OCI-LY7 (cell line): Measurements from ENCODE around the gene CCT2.

Experiments used
- EZH2phosphoT487 ChIP-seq: fragments of 200-600 bp; sonication (generic); IDR thresholded peaks from 2 replicates; pipeline ENCODE4 v1.6.1; 2018; ENCODE audit warnings: low read depth, borderline replicate concordance, mild to moderate bottlenecking, mixed run types, antibody characterized with exemption, low read length, moderate library complexity, mixed read lengths
- TF ChIP-seq, protein P1 (sequence below): fragments of 200-600 bp; sonication (generic); conservative IDR thresholded peaks from 2 replicates; pipeline ENCODE4 v1.5.1; 2014; ENCODE audit warnings: mild to moderate bottlenecking, antibody characterized with exemption, low read length, moderate library complexity, mixed read lengths

DNA sequence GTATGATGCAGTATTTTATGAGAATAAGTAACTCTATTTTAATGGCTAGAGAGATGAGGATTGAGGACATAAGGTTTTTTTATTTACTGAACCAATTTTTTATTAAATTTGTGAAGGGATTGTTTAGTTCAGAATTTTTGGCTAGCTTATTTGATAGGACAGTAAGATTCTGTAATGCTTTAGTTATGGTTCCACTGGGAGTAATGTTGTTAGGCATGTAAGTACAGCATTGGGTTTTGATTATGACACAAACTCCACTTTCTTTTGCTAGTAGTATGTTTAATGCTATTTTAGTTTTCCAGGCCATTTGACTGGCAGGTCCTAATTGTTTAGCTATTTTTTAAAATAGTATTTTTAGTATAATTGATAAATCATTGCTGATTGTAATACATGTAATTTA is 59.3 kb downstream of the CCT2 start:
- TF ChIP-seq, protein P1, sequence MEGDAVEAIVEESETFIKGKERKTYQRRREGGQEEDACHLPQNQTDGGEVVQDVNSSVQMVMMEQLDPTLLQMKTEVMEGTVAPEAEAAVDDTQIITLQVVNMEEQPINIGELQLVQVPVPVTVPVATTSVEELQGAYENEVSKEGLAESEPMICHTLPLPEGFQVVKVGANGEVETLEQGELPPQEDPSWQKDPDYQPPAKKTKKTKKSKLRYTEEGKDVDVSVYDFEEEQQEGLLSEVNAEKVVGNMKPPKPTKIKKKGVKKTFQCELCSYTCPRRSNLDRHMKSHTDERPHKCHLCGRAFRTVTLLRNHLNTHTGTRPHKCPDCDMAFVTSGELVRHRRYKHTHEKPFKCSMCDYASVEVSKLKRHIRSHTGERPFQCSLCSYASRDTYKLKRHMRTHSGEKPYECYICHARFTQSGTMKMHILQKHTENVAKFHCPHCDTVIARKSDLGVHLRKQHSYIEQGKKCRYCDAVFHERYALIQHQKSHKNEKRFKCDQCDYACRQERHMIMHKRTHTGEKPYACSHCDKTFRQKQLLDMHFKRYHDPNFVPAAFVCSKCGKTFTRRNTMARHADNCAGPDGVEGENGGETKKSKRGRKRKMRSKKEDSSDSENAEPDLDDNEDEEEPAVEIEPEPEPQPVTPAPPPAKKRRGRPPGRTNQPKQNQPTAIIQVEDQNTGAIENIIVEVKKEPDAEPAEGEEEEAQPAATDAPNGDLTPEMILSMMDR: no peak
- TF ChIP-seq EZH2phosphoT487: no peak
